ENCODE measurements around the gene PARD6B. TPM values are rescaled to one million over a fixed set of nuclear protein-coding genes. Genes with fewer than 3 reads are reported as not detected.

Gene PARD6B
- total RNA-seq, 2 experiments from 2014 or later: 6.1 to 6.8 TPM

GRCh38 chr20:50724112-50724725 is 7.2 kb upstream of the PARD6B start:
- H3K27ac Mint-ChIP-seq: no peak overlapping the region
- POLR2A ChIA-PET: no interaction called here

GRCh38 chr20:50724851-50725723 is 6.3 kb upstream of the PARD6B start:
- no peak for ATAC-seq (ENCODE audit: low read depth)
- no peak for DNase-seq
- Mint-ChIP-seq H3K36me3 (no peaks in the 10 kb centered on the region), H3K9me3 (no peaks in the 10 kb centered on the region), H3K27me3 (peaks cover 2% of the 10 kb centered on the region), H3K4me3 (no peak overlapping the region), H3K27ac (no peak overlapping the region), H3K4me1 (peaks cover under 1% of the 10 kb centered on the region)
- POLR2A ChIA-PET: no interaction called here

More at GRCh38 chr20:50724112-50724725, 7.2 kb upstream of the PARD6B start:
- no peak for ATAC-seq (ENCODE audit: low read depth)
- Mint-ChIP-seq H3K4me3 (no peak overlapping the region), H3K27me3 (peaks cover 2% of the 10 kb centered on the region), H3K36me3 (no peaks in the 10 kb centered on the region), H3K9me3 (no peaks in the 10 kb centered on the region), H3K4me1 (no peaks in the 10 kb centered on the region)
- no peak for DNase-seq

GRCh38 chr20:50725724-50726005 is 5.7 kb upstream of the PARD6B start:
- peaks cover 3% of the 10 kb centered on the region for H3K4me1 Mint-ChIP-seq
- no peak overlapping the region for H3K27ac Mint-ChIP-seq
- no peak for DNase-seq
- no peak overlapping the region for H3K4me3 Mint-ChIP-seq
- no peak for ATAC-seq (ENCODE audit: low read depth)
- no peaks in the 10 kb centered on the region for H3K9me3 Mint-ChIP-seq
- no peaks in the 10 kb centered on the region for H3K36me3 Mint-ChIP-seq
- H3K27me3 Mint-ChIP-seq: peaks cover 2% of the 10 kb centered on the region
- POLR2A ChIA-PET: no interaction called here

GRCh38 chr20:50726955-50727791 is 4.2 kb upstream of the PARD6B start:
- no peak overlapping the region for H3K27ac Mint-ChIP-seq
- no peak for DNase-seq
- H3K4me1 Mint-ChIP-seq: peaks cover 3% of the 10 kb centered on the region
- peaks cover 2% of the 10 kb centered on the region for H3K27me3 Mint-ChIP-seq
- POLR2A ChIA-PET: no interaction called here
- ATAC-seq (ENCODE audit: low read depth): no peak
- no peaks in the 10 kb centered on the region for H3K9me3 Mint-ChIP-seq
- peaks cover 1% of the 10 kb centered on the region for H3K36me3 Mint-ChIP-seq
- H3K4me3 Mint-ChIP-seq: no peak overlapping the region

- Mint-ChIP-seq H3K9me3 (no peaks in the 10 kb centered on the region), H3K27me3 (peaks cover 2% of the 10 kb centered on the region), H3K4me3 (no peak overlapping the region), H3K36me3 (peaks cover 1% of the 10 kb centered on the region), H3K4me1 (peaks cover 11% of the 10 kb centered on the region), H3K27ac (no peak overlapping the region)
- POLR2A ChIA-PET: no interaction called here
- ATAC-seq (ENCODE audit: low read depth) (no peak), DNase-seq (no peak)
Observed at GRCh38 chr20:50727792-50728485, 3.4 kb upstream of the PARD6B start.

- DNase-seq (no peak), ATAC-seq (ENCODE audit: low read depth) (no peak)
- Mint-ChIP-seq H3K27ac (no peak overlapping the region), H3K4me3 (no peak overlapping the region), H3K36me3 (peaks cover 1% of the 10 kb centered on the region), H3K4me1 (peaks cover 15% of the 10 kb centered on the region), H3K27me3 (peaks cover 2% of the 10 kb centered on the region), H3K9me3 (no peaks in the 10 kb centered on the region)
- POLR2A ChIA-PET: no interaction called here
Observed at GRCh38 chr20:50728486-50728980, 2.8 kb upstream of the PARD6B start.

- H3K4me1 Mint-ChIP-seq: peaks cover 16% of the 10 kb centered on the region
- H3K4me3 Mint-ChIP-seq: no peak overlapping the region
- POLR2A ChIA-PET: interaction anchor here (0.5 to 2.7 kb wide), 3 partner anchors 66 to 572 kb away, joined by 3 to 9 read pairs (median 3); partner anchors contain the start of genes BCAS4, DPM1 and MOCS3
- H3K9me3 Mint-ChIP-seq: no peaks in the 10 kb centered on the region
- H3K27ac Mint-ChIP-seq: no peak overlapping the region
- peaks cover 3% of the 10 kb centered on the region for H3K36me3 Mint-ChIP-seq
- DNase-seq (no peak), ATAC-seq (ENCODE audit: low read depth) (no peak)
- peaks cover 2% of the 10 kb centered on the region for H3K27me3 Mint-ChIP-seq
Observed at GRCh38 chr20:50728981-50729874, 2.2 kb upstream of the PARD6B start.

GRCh38 chr20:50729901-50730764 is 1.2 kb upstream of the PARD6B start:
- POLR2A ChIA-PET: interaction anchor here (0.5 to 2.7 kb wide), 3 partner anchors 65 to 573 kb away, joined by 3 to 9 read pairs (median 3); partner anchors contain the start of genes BCAS4, DPM1 and MOCS3
- peak overlapping the region; percentile 65 for H3K27ac Mint-ChIP-seq
- ATAC-seq (ENCODE audit: low read depth) (no peak), DNase-seq (peak; percentile 35)
- H3K36me3 Mint-ChIP-seq: peaks cover 3% of the 10 kb centered on the region
- peak overlapping the region; percentile 85 for H3K4me3 Mint-ChIP-seq
- peaks cover 2% of the 10 kb centered on the region for H3K27me3 Mint-ChIP-seq
- peaks cover 18% of the 10 kb centered on the region for H3K4me1 Mint-ChIP-seq
- H3K9me3 Mint-ChIP-seq: no peaks in the 10 kb centered on the region

GRCh38 chr20:50730765-50731054 is 670 bp upstream of the PARD6B start:
- peaks cover 2% of the 10 kb centered on the region for H3K27me3 Mint-ChIP-seq
- POLR2A ChIA-PET: interaction anchor here (1.0 to 2.7 kb wide), 2 partner anchors 64 to 228 kb away, joined by 3 to 9 read pairs; partner anchors contain the start of genes BCAS4, DPM1 and MOCS3

GRCh38 chr20:50731930-50732690 is 730 bp downstream of the PARD6B start:
- Mint-ChIP-seq H3K36me3 (peaks cover 3% of the 10 kb centered on the region), H3K27ac (peak overlapping the region; percentile 80), H3K4me3 (peak overlapping the region; percentile 85), H3K4me1 (peaks cover 19% of the 10 kb centered on the region), H3K9me3 (no peaks in the 10 kb centered on the region), H3K27me3 (peaks cover 2% of the 10 kb centered on the region)
- DNase-seq: peak; percentile 41
- ATAC-seq (ENCODE audit: low read depth): no peak
- POLR2A ChIA-PET: interaction anchor here (0.6 to 2.7 kb wide), 5 partner anchors 11 to 226 kb away, joined by 3 to 9 read pairs (median 4); partner anchors contain the start of genes ADNP, DPM1 and MOCS3

More at GRCh38 chr20:50730765-50731054, 670 bp upstream of the PARD6B start:
- Mint-ChIP-seq H3K4me3 (peak overlapping the region; percentile 85), H3K27ac (peak overlapping the region; percentile 65), H3K4me1 (peaks cover 18% of the 10 kb centered on the region), H3K9me3 (no peaks in the 10 kb centered on the region), H3K36me3 (peaks cover 3% of the 10 kb centered on the region)
- DNase-seq: no peak
- no peak for ATAC-seq (ENCODE audit: low read depth)
